ENCODE results near the gene LSM11.

LSM11 gene

GRCh38 chr5:157734436-157734835 is 9.1 kb upstream of the LSM11 start:
- DNase-seq (ENCODE audit: low spot score), result no peak

GRCh38 chr5:157735991-157736390 is 7.5 kb upstream of the LSM11 start:
- DNase-seq (ENCODE audit: low spot score), result no peak

DNA sequence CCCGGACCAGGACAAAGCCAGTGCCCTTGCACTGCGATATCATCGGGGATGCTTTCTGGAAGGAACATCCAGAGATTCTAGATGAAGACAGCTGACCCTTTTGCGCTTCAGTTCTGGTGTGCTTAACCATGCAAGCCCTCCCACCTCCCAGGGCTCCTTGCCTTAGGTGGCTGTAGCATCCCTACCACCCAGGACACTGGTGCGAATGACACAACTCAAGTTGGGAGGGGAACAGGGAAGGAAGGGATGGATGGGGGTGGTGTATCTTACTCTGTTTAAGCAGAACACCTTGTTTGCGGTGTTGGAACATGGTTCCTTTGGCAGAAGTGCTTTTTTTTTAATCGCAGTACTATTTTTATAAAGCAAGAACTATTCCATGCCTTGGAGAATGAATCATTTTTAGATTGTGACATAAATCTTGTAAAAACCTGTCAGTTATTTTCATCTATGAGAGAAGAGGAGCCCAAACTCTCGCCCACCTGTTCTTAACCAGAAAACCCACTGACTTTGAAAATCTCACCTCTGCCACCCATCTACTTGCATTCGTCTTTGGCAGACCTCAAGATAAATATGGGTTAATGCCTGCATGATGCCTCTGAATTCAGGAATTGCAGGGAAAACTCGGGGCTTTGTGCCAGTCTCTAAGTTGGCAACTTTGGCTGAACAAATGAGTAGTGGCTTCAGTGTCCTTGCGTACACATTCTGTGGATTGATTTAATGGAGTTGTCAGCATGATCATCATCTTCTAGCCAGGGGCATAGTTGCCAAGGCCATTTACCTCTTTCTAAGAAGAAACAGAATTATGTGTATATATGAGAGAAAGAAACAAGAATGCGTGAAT is 3.9 kb upstream of the LSM11 start:
- DNase-seq (ENCODE audit: low spot score), result no peak

GRCh38 chr5:157740229-157740610 is 3.3 kb upstream of the LSM11 start:
- DNase-seq (ENCODE audit: low spot score), result no peak

DNA sequence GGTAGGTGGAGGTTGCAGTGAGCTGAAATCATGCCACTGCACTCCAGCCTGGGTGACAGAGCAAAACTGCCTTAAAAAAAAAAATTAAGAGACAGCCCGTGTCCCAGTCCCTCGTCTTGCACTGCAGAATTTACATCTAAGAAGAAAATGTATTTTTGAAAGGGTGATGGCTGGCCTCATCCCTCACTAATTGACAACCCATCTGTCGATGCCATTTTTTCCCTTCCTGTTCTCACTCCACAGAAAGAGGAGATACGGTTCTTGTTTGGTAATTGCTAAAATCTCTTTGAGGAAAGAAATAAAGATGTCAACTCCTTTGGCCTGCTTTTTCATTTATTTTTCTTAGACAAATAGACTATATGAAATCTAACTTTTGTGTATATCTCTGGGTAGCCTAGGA is 2.4 kb upstream of the LSM11 start:
- DNase-seq (ENCODE audit: low spot score), result no peak

DNA sequence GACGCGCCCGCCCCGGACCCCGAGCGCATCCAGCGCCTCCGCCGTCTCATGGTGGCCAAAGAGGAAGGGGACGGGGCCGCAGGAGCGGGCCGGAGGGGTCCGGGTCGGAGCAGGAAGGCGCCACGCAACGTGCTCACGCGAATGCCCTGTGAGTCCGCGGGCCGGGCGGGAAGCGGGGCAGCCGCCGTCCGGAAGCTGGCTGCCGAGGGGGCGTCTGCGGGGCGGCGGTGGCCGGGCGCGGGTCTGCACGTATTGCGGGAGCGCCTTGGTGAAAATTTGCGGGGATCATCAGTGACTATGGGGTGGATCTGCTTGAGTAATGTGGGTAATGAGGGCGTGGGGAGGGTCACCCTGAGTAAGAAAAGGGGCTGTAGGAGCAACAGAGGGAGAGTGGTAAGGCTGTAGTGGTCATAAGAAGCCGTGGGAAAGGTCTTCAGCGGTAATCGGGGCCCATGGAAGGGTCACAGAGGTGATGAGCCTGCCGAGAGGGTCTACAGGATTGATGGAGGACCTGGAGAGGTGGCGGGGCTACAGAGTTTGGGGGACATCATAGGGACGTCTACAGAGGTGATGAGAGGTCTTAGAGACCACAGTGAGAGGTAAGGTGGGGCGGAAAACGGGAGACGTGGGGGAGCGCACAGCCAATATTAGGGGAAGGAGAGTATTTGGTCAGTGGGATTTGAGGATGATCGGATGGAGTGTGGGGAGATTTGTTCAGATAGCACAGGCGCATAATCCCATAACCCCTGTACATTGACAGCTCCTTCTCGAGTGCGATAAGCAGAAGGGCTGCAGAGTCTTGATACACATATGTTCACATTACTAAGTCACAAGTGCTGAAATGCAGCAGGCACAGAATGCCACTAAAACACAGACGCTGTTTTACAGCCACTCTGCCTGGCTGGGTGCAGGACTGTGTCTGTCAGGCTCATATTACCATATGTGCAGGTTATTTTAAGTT is 819 bp downstream of the LSM11 start:
- DNase-seq (ENCODE audit: low spot score), result peak; percentile 53

DNA sequence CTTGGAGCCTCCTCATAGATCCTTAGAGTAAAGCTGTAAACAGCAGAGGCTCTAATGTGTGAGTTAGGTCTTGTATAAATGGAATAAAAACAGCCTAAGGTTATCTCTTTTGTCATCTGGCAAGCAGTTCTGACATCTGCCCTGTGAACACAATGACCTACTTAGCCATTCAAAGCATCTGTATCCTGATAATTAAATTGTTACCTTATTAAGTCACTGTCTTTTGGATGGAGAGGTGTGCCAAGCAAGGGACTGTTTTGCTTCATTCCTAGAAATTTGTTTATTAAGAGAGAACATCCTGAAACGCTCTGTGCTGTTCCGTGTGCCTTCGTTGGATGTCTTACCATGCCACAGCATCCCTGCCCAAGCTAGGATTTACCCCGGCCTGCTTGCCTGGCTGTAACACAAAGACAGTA is 1.5 kb downstream of the LSM11 start:
- DNase-seq (ENCODE audit: low spot score), result peak; percentile 38

DNA sequence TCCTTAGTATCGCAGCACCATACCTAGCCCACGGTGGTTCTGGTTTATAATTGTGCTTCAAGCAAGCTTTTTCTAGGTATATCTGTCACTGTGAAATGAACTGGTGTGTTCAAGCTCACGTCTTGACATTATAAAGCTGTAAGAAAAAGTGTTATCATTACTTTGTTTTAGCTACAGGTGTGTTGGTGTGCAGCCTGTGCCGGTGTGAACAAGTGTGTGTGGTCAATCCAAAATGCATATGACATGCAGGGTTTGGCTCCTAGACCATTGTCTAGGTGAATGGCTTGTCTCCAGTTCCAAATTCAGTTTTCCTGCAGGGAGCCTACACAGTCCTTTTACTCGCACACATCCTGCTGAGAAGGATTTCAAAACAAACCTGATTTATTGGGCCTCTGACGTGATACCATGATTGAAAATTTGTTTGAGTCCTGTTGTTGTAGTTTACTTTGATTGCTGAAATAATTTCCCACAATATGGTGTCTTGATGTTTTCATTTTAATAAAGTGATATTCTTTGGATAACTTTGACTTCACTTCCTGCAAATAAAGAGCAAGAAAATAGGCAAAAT is 3.7 kb downstream of the LSM11 start:
- no peak for DNase-seq (ENCODE audit: low spot score)

GRCh38 chr5:157747766-157748700 is 4.5 kb downstream of the LSM11 start:
- DNase-seq (ENCODE audit: low spot score), result no peak

- DNase-seq (ENCODE audit: low spot score), result peak; percentile 40
Measured at GRCh38 chr5:157748760-157749461, 5.4 kb downstream of the LSM11 start.

- DNase-seq (ENCODE audit: low spot score), result no peak
Measured at GRCh38 chr5:157749462-157749799, 5.9 kb downstream of the LSM11 start.

- DNase-seq (ENCODE audit: low spot score), result peak; percentile 39
Measured at GRCh38 chr5:157750320-157750719, 6.8 kb downstream of the LSM11 start.

GRCh38 chr5:157756122-157756521 is 12.6 kb downstream of the LSM11 start:
- DNase-seq (ENCODE audit: low spot score), result no peak

DNA sequence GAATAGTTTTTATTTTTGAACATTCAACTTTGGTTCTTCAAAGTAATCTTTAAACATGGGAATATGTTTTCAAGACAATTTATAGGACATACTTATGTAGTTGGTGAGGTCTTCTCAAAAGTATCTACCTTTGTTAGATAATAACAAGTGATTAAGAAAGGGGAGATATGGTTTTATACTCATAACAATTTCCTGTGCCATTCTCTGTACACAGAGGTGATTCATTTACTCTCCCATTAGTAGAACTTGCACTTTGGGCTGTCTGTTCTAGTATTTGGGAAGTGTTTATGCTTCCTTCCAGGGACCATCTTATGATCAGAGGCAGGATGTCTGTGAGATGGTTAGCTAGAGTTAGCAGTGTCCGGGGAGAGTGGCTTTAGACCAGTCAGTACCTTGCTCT is 15.2 kb downstream of the LSM11 start:
- DNase-seq (ENCODE audit: low spot score), result no peak

DNA sequence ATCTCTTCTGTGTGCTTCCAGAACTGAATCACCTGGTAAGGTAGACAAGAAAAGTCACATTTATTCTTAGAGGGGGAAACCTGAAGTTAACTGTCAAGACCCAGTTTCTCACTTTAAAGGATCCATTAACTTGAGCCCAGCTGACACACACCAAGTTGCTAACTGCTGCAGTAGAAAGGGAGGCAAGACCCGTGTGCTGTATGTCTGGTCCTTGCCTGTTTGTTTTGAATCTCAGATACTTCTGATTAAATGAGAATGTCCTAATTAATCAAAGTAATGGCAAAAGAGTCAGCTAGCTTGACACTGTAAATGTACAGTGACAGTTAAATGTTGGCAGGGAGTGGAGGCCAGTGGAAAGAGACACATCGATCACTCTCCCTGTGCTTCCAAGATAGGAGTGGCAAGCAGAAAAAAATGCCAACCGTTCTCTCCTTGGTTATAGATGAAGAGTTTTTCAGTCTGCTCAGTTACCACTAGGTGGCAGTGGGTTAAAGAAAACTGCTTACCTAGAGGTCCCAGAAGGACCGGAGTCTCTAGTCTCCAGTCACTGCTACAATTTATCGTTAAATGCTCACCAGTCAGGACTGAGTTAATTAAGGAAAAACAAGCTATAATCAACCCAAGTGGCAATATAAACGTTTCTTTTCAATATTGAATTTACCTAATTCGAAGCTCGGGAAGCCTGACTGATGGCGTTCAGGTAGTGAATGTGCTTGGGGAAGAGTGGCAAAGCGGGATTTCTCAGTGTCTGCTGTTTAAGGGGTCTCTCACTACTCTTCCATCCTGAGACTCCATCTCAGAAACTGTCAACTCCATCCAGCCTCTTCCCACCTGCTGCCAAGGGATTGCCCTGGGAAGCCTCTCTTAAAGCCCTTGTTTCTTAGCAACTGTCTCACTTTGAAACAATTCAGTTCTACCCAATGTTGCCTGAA is 18.4 kb downstream of the LSM11 start:
- DNase-seq (ENCODE audit: low spot score), result peak; percentile 65

GRCh38 chr5:157764531-157764930 is 21.0 kb downstream of the LSM11 start:
- no peak for DNase-seq (ENCODE audit: low spot score)

DNA sequence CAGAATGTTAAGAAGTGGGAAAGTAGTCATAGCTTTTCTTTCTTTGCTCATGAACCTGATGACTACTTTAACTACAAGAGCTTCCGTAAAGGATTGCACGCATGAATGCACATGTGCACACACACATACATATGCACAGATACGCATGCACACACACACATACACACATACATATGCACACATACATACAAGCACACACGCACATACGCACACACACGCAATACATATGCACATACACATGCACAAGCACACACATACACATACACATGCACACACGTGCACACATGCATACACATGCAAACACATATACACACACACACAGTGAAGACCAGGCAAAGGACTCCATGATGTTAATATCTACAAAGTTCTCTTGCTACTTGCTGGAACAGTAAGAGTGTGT is 22.9 kb downstream of the LSM11 start:
- DNase-seq (ENCODE audit: low spot score), result no peak

DNA sequence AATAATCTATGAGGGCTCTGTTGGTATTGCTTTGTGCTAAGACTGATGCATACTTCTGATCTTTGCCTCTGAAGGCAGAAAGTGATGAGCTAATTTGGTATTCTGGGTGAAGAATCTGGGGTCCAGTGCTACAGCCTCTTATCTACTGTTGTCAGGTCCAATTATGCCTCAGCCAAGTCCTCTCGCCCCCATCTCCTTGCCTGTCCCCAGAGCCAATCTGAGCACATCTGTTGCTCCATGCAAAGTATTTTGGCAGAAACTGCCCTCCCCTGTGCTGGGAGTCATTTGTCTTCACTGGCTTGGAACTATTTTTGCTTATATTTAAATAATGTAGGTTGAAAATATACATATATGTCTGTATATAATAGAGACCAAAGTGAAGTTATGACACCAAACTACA is 23.4 kb downstream of the LSM11 start:
- DNase-seq (ENCODE audit: low spot score), result no peak

DNA sequence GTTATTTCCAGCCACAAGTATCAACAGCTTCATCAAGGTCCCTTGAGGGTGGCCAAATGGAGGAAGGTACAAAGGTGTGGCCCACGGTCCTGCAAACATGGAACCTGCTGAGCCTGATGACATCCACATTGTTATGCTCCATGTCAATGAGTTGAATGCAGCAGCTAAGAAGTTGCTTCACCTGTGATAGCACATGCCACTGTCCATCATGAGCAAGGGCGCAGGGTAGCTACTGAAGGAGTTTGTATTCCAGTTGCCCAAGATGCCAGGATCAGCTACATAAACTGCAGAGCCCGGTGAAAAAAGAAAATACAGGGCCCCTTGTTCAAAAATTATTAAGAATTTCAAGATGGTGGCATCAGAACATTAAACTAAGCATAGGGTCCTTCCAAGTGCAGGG is 24.2 kb downstream of the LSM11 start:
- DNase-seq (ENCODE audit: low spot score), result no peak

DNA sequence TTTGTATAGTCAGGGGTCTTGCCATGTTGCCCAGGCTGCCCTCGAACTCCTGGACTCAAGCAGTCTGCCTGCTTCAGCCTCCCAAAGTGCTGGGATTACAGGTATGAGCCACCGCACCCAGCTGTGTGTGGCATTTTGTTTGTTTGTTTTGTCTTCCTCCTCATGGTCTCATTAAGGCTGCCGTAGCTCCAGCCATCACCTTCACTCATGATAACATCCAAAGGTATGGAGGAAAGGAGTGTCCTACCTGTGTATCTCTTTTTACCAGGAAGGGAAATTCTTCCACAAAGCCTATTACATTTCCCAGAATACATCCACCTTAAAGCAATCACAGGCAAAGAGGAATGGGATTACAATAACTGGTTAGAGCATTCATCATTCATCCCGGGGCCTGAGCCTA is 27.2 kb downstream of the LSM11 start:
- DNase-seq (ENCODE audit: low spot score), result no peak

All from kidney capillary endothelial cell (primary cell).